H1 (cell line): ENCODE data around the gene C1QL1. TPM values are rescaled to one million over a fixed set of nuclear protein-coding genes. Genes with fewer than 3 reads are reported as not detected.

Source experiments
- CTCF ChIA-PET: fragments of 300-600 bp; sonication (Branson Sonifier 250); formaldehyde crosslinking; loops from one replicate; lab custom pipeline; 2021; ENCODE audit not compliant: partially characterized antibody; lab: Charles Lee
- POLR2A ChIA-PET: fragments of 300-600 bp; sonication (Branson Sonifier 250); formaldehyde crosslinking; loops from one replicate; lab custom pipeline; 2021; ENCODE audit warnings: inconsistent platforms; ENCODE audit not compliant: partially characterized antibody; lab: Charles Lee
- DNase-seq, 2 experiments: peaks; one replicate each; pipeline versions ENCODE4 v3.0.0 to v3.0.0-alpha.2; 2010 to 2022; ENCODE audit warnings: low spot score in 2 of 2, low read depth in 1 of 2, mixed read lengths in 1 of 2
- FAIRE-seq: peaks from 2 replicates; lab custom pipeline; 2011; peaks lifted over from hg19 to GRCh38; lab: Jason Lieb, UNC
- H2AFZ ChIP-seq: 2 replicates; pipeline ENCODE4 v1.8.1; 2012; ENCODE audit warnings: low read length, inconsistent platforms
- H2AK5ac ChIP-seq: 2 replicates; pipeline ENCODE4 v1.6.1; 2013; ENCODE audit warnings: low read depth, low read length
- H2BK120ac ChIP-seq: replicated peaks from 2 replicates; pipeline ENCODE3; 2013; ENCODE audit warnings: low read depth, low read length, inconsistent platforms
- H2BK12ac ChIP-seq: 2 replicates; pipeline ENCODE4 v1.6.1; 2013; ENCODE audit warnings: low read depth, low read length
- H2BK15ac ChIP-seq: 2 replicates; pipeline ENCODE4 v1.6.1; 2013; ENCODE audit warnings: low read length
- H2BK20ac ChIP-seq: 2 replicates; pipeline ENCODE4 v1.6.1; 2013; ENCODE audit warnings: low read length
- H2BK5ac ChIP-seq: 2 replicates; pipeline ENCODE4 v1.6.1; 2013; ENCODE audit warnings: low read depth, low read length
- H3K14ac ChIP-seq: 2 replicates; pipeline ENCODE4 v1.6.1; 2013; ENCODE audit warnings: inconsistent platforms; ENCODE audit not compliant: insufficient read length
- H3K18ac ChIP-seq: 2 replicates; pipeline ENCODE4 v1.6.1; 2013; ENCODE audit warnings: low read length; ENCODE audit errors: extremely low read depth
- H3K23ac ChIP-seq: 2 replicates; pipeline ENCODE4 v1.6.1; 2013; ENCODE audit warnings: inconsistent platforms; ENCODE audit not compliant: insufficient read length
- H3K23me2 ChIP-seq: 2 replicates; pipeline ENCODE4 v1.6.1; 2013; ENCODE audit warnings: low read depth, low read length
- H3K27ac ChIP-seq: 2 replicates; pipeline ENCODE4 v1.6.1; 2011; ENCODE audit warnings: low read depth, low read length, inconsistent platforms
- H3K27me3 ChIP-seq, 4 experiments: replicated peaks in 1 of 4; 1 replicate in 1 of 4; 2 replicates in 3 of 4; pipeline versions ENCODE4 v1.6.1 to v1.8.1; 2011 to 2013; ENCODE audit warnings: low read length in 3 of 4, mild to moderate bottlenecking in 3 of 4, inconsistent platforms in 2 of 4, mixed read lengths in 2 of 4, moderate library complexity in 1 of 4; ENCODE audit not compliant: control insufficient read depth in 3 of 4, insufficient read depth in 3 of 4; ENCODE audit errors: extremely low read depth in 1 of 4
- H3K36me3 ChIP-seq, 4 experiments: 2 replicates each; pipeline versions ENCODE4 v1.6.1 to v1.8.1; 2011 to 2013; ENCODE audit warnings: mild to moderate bottlenecking in 4 of 4, low read length in 3 of 4, moderate library complexity in 2 of 4, control low read depth in 1 of 4, inconsistent platforms in 1 of 4; ENCODE audit not compliant: insufficient read depth in 4 of 4, control insufficient read depth in 2 of 4
- H3K4ac ChIP-seq: replicated peaks from 2 replicates; pipeline ENCODE3; 2013; ENCODE audit warnings: low read length, low read depth, mixed read lengths, inconsistent platforms; ENCODE audit not compliant: insufficient read length
- H3K4me1 ChIP-seq, 4 experiments: replicated peaks in 1 of 4; 1 replicate in 1 of 4; 2 replicates in 3 of 4; pipeline versions ENCODE4 v1.6.1 to v1.8.1; 2011 to 2013; ENCODE audit warnings: low read length in 3 of 4, inconsistent platforms in 2 of 4, mixed read lengths in 1 of 4; ENCODE audit not compliant: insufficient read depth in 4 of 4, control insufficient read depth in 3 of 4
- H3K4me2 ChIP-seq, 2 experiments: 2 replicates each; pipeline versions ENCODE4 v1.6.1 to v1.8.1; 2011 to 2013; ENCODE audit warnings: low read depth in 2 of 2, low read length in 2 of 2, control low read depth in 1 of 2, inconsistent platforms in 1 of 2, mild to moderate bottlenecking in 1 of 2; ENCODE audit not compliant: insufficient read depth in 1 of 2
- H3K4me3 ChIP-seq, 4 experiments: fragments of 200-600, 300-600 bp in 1 of 4; sonication (generic), shearing (Covaris generic), sonication (Bioruptor Twin) in 1 of 4; 2 replicates each; pipeline versions ENCODE4 v1.5.1 to v1.8.1; 2011 to 2016; ENCODE audit warnings: low read length in 4 of 4, low read depth in 3 of 4, control low read depth in 2 of 4, inconsistent platforms in 2 of 4, mild to moderate bottlenecking in 2 of 4, mixed read lengths in 1 of 4, moderate library complexity in 1 of 4; ENCODE audit not compliant: insufficient read depth in 2 of 4; ENCODE audit errors: extremely low read depth in 1 of 4
- H3K56ac ChIP-seq: replicated peaks from 2 replicates; pipeline ENCODE3; 2013; ENCODE audit warnings: low read depth, mild to moderate bottlenecking, mixed read lengths, low read length, inconsistent platforms; ENCODE audit not compliant: insufficient read length
- H3K79me1 ChIP-seq: 2 replicates; pipeline ENCODE4 v1.6.1; 2013; ENCODE audit warnings: low read depth, low read length, control low read depth
- H3K79me2 ChIP-seq, 2 experiments: 2 replicates each; pipeline versions ENCODE4 v1.6.1 to v1.8.1; 2012 to 2013; ENCODE audit warnings: low read length in 2 of 2, mild to moderate bottlenecking in 2 of 2, inconsistent platforms in 1 of 2; ENCODE audit not compliant: insufficient read depth in 2 of 2, control insufficient read depth in 1 of 2
- H3K9ac ChIP-seq, 4 experiments: replicated peaks in 1 of 4; 1 replicate in 1 of 4; 2 replicates in 3 of 4; pipeline versions ENCODE4 v1.6.1 to v1.8.1; 2011 to 2013; ENCODE audit warnings: low read depth in 3 of 4, low read length in 3 of 4, control low read depth in 2 of 4, mild to moderate bottlenecking in 2 of 4, moderate library complexity in 2 of 4, inconsistent platforms in 1 of 4; ENCODE audit errors: extremely low read depth in 1 of 4
- H3K9me3 ChIP-seq, 2 experiments: 2 replicates each; pipeline versions ENCODE4 v1.6.1 to v1.8.1; 2012 to 2013; ENCODE audit warnings: mild to moderate bottlenecking in 2 of 2, moderate library complexity in 2 of 2, control low read depth in 1 of 2, inconsistent platforms in 1 of 2, low read depth in 1 of 2, low read length in 1 of 2, mixed read lengths in 1 of 2; ENCODE audit not compliant: insufficient read depth in 2 of 2
- H4K20me1 ChIP-seq, 2 experiments: replicated peaks in 1 of 2; 2 replicates each; pipeline versions ENCODE3 to v1.8.1; 2011 to 2013; ENCODE audit warnings: inconsistent platforms in 2 of 2, low read length in 2 of 2, mild to moderate bottlenecking in 1 of 2; ENCODE audit not compliant: insufficient read depth in 2 of 2, control insufficient read depth in 1 of 2
- H4K5ac ChIP-seq: 2 replicates; pipeline ENCODE4 v1.6.1; 2013; ENCODE audit warnings: low read length, low read depth, mixed read lengths, inconsistent platforms; ENCODE audit not compliant: insufficient read length
- H4K8ac ChIP-seq: 2 replicates; pipeline ENCODE4 v1.8.0; 2013; ENCODE audit warnings: mild to moderate bottlenecking, moderate library complexity, low read length, inconsistent platforms; ENCODE audit not compliant: insufficient read depth; ENCODE audit errors: extremely low read depth
- H4K91ac ChIP-seq: replicated peaks from 2 replicates; pipeline ENCODE3; 2013; ENCODE audit warnings: low read length, mixed read lengths, inconsistent platforms; ENCODE audit not compliant: insufficient read length
- ASH2L ChIP-seq: fragments of 200-600, 300-600 bp; sonication (generic); IDR thresholded peaks from one replicate; pipeline ENCODE4 v1.7.1; 2017; ENCODE audit warnings: low read length
- BACH1 ChIP-seq: IDR thresholded peaks from 2 replicates; pipeline ENCODE4 v1.6.1; 2012; ENCODE audit warnings: low read length, improper control_type of control experiment
- CTCF ChIP-seq, 3 experiments: IDR thresholded peaks; 1 replicate in 2 of 3; 2 replicates in 1 of 3; pipeline versions ENCODE4 v1.5.1 to v1.6.1; 2011; ENCODE audit warnings: low read length in 3 of 3, mild to moderate bottlenecking in 3 of 3, inconsistent platforms in 2 of 3, low read depth in 1 of 3, moderate library complexity in 1 of 3; ENCODE audit not compliant: insufficient read depth in 1 of 3; ENCODE audit errors: control extremely low read depth in 1 of 3
- EP300 ChIP-seq, 2 experiments: IDR thresholded peaks; 1 replicate in 1 of 2; 2 replicates in 1 of 2; pipeline ENCODE4 v1.6.1; 2011 to 2012; ENCODE audit warnings: low read depth in 2 of 2, low read length in 2 of 2, mild to moderate bottlenecking in 2 of 2, borderline replicate concordance in 1 of 2, inconsistent platforms in 1 of 2, moderate library complexity in 1 of 2
- EZH2 ChIP-seq: fragments of 200-600 bp; sonication (generic); IDR thresholded peaks from 2 replicates; pipeline ENCODE4 v1.7.1; 2012; ENCODE audit warnings: low read depth, mild to moderate bottlenecking, moderate library complexity, low read length, inconsistent platforms; ENCODE audit not compliant: severe bottlenecking
- FOSL1 ChIP-seq: IDR thresholded peaks from 2 replicates; pipeline ENCODE4 v1.6.1; 2011; ENCODE audit warnings: mild to moderate bottlenecking, low read depth, low read length, moderate library complexity; ENCODE audit not compliant: insufficient read depth
- HDAC6 ChIP-seq: IDR thresholded peaks from one replicate; pipeline ENCODE4 v1.7.1; 2012; ENCODE audit warnings: low read depth, mild to moderate bottlenecking, inconsistent platforms, low read length, moderate library complexity
- POLR2AphosphoS5 ChIP-seq: IDR thresholded peaks from 2 replicates; pipeline ENCODE4 v1.6.1; 2011; ENCODE audit warnings: low read depth, low read length
- TBP ChIP-seq: IDR thresholded peaks from 2 replicates; pipeline ENCODE4 v1.6.1; 2011; ENCODE audit warnings: low read depth, low read length, improper control_type of control experiment
- WGBS, 2 experiments: shearing (Covaris generic) in 1 of 2; methylation state at CpG; one replicate each; pipeline versions ENCODE4 v1.1.6 to v1.1.7; 2013 to 2015; ENCODE audit warnings: low lambda C conversion rate in 2 of 2, mixed read lengths in 2 of 2, inconsistent platforms in 1 of 2, low coverage in 1 of 2, missing lambda C conversion rate in 1 of 2; ENCODE audit not compliant: insufficient replicate concordance in 2 of 2, insufficient coverage in 1 of 2, insufficient read length in 1 of 2; ENCODE audit errors: extremely low coverage in 1 of 2, missing lambda C conversion rate in 1 of 2; 5-methylcytosine and 5-hydroxymethylcytosine counted together
- polyA plus RNA-seq, 7 experiments: library from polyadenylated mRNA; depleted of rRNA in 3 of 7; stranded (reverse) in 5 of 7; unstranded in 2 of 7; fragments of >200 nt in 5 of 7; fragments of 200-250 nt in 2 of 7; gene quantifications; 1 replicate in 5 of 7; 2 replicates in 1 of 7; 4 replicates in 1 of 7; pipeline versions ENCODE4 v1.2.1 to v1.2.3, GENCODE V29; 2011 to 2013; ENCODE audit warnings: missing spikeins in 2 of 7, mixed read lengths in 2 of 7
- total RNA-seq: library from RNA; stranded (reverse); fragmentation: NEBNext Ultra II Directional; extraction: Animal tissue kit (Norgen Biotek cat#: 25700); gene quantifications from 2 replicates; pipeline ENCODE4 v1.2.1, GENCODE V29; 2021

C1QL1 gene
- total and polyA plus RNA-seq, 2 of the 8 experiments (the other 6 are each of a cell fraction or from before 2014, with no cell fraction given), result 7.6 to 10.5 TPM

GRCh38 chr17:44996304-44996703 lies 28.2 kb upstream of the C1QL1 start:
- TF ChIP-seq HDAC6, result no peak
- TF ChIP-seq BACH1, result no peak
- TF ChIP-seq TBP, result no peak
- TF ChIP-seq EZH2, result no peak
- TF ChIP-seq FOSL1, result no peak
- TF ChIP-seq CTCF (IDR thresholded peaks at IDR 0.05; ENCODE audit: control extremely low read depth in 1 of 3, insufficient read depth in 1 of 3, low read depth in 1 of 3, low read length in 3 of 3), result no peak
- no peak for TF ChIP-seq EP300 (IDR thresholded peaks at IDR 0.05; ENCODE audit: borderline replicate concordance in 1 of 2, low read depth in 2 of 2, low read length in 2 of 2)
- TF ChIP-seq ASH2L, result no peak
- no peak for TF ChIP-seq POLR2AphosphoS5
- FAIRE-seq (no peak), DNase-seq (no peak)
- Histone ChIP-seq H2AK5ac (0 out of 2 replicates have a peak overlapping the region, but pooled peaks have one; percentile 75), H3K14ac (no peak overlapping the region), H3K4me2 (no peak overlapping the region), H2AFZ (no peak overlapping the region), H3K27ac (no peak overlapping the region), H3K4me1 (peaks cover 0 to 3% (median 0%) of the 10 kb centered on the region in 4 experiments; a peak in 1 of 7 replicates), H3K56ac (no peak overlapping the region), H3K79me2 (no peaks in the 10 kb centered on the region; a peak in 1 of 4 replicates), H3K18ac (no peak overlapping the region), H3K4me3 (no peak overlapping the region), H4K20me1 (no peaks in the 10 kb centered on the region), H2BK20ac (no peak overlapping the region), H4K5ac (no peak overlapping the region), H3K9ac (no peak overlapping the region), H3K36me3 (no peaks in the 10 kb centered on the region), H4K8ac (no peak overlapping the region; the same call in 1 of the 2 replicates), H3K9me3 (peaks cover 0 to 7% of the 10 kb centered on the region in 2 experiments; a peak in 2 of 4 replicates), H2BK12ac (no peak overlapping the region), H3K79me1 (no peaks in the 10 kb centered on the region), H4K91ac (no peak overlapping the region), H3K4ac (no peak overlapping the region), H2BK15ac (no peak overlapping the region; the same call in 1 of the 2 replicates), H2BK120ac (no peak overlapping the region), H2BK5ac (no peak overlapping the region), H3K23ac (no peak overlapping the region), H3K23me2 (no peaks in the 10 kb centered on the region), H3K27me3 (peaks cover 0 to 8% (median 1%) of the 10 kb centered on the region in 4 experiments; a peak in 3 of 7 replicates)
- ChIA-PET POLR2A (no interaction called here), CTCF (interaction anchor here (1.1 to 16.0 kb wide), 6 partner anchors 9 to 103 kb away, joined by 4 to 102 read pairs (median 7); partner anchors contain the start of gene C1QL1)
- WGBS, 2 experiments, result 83% methylated on average over 10 of the region's 10 CpGs; no CpG with 5 or more reads in 1 of the 2 experiments
